CD8-positive, alpha-beta memory T cell (primary cell): ENCODE results near the gene SOBP. TPM values are rescaled to one million over a fixed set of nuclear protein-coding genes. Genes with fewer than 3 reads are reported as not detected.

Experiments
- CTCF ChIA-PET: fragments of 350-600 bp; sonication (Branson Sonifier 250); formaldehyde crosslinking; loops from one replicate; lab custom pipeline; 2021; ENCODE audit warnings: antibody characterized with exemption; lab: Charles Lee
- POLR2A ChIA-PET: fragments of 350-600 bp; sonication (Branson Sonifier 250); formaldehyde crosslinking; loops from one replicate; lab custom pipeline; 2021; ENCODE audit warnings: antibody characterized with exemption; lab: Charles Lee
- DNase-seq, 5 donors: peaks; one replicate each; pipeline versions ENCODE4 v3.0.0 to v3.0.0-alpha.2; 2020 to 2022; ENCODE audit warnings: mixed read lengths in 1 of 5
- H3K27ac ChIP-seq: one replicate; pipeline ENCODE4 v1.7.0; 2013; ENCODE audit warnings: low read depth, mild to moderate bottlenecking, low read length, moderate library complexity
- H3K27me3 ChIP-seq: 2 replicates; pipeline ENCODE4 v1.7.0; 2013; ENCODE audit warnings: low read length, mild to moderate bottlenecking; ENCODE audit not compliant: insufficient read depth, poor library complexity, severe bottlenecking
- H3K36me3 ChIP-seq: 2 replicates; pipeline ENCODE4 v1.7.0; 2013; ENCODE audit warnings: mild to moderate bottlenecking, low read length, moderate library complexity; ENCODE audit not compliant: insufficient read depth
- H3K4me1 ChIP-seq: 2 replicates; pipeline ENCODE4 v1.7.0; 2013; ENCODE audit warnings: mild to moderate bottlenecking, low read length, moderate library complexity; ENCODE audit not compliant: insufficient read depth
- H3K4me3 ChIP-seq: 2 replicates; pipeline ENCODE4 v1.7.0; 2013; ENCODE audit warnings: mild to moderate bottlenecking, low read length
- H3K9me3 ChIP-seq: 2 replicates; pipeline ENCODE4 v1.7.0; 2013; ENCODE audit warnings: mild to moderate bottlenecking, low read length
- H3K27ac Mint-ChIP-seq, 8 donors: one replicate each; pipeline ENCODE4 v1.8.0; 2020 to 2021; ENCODE audit warnings: mixed read lengths in 8 of 8, mild to moderate bottlenecking in 6 of 8, inconsistent platforms in 3 of 8, moderate library complexity in 3 of 8
- H3K27me3 Mint-ChIP-seq, 2 donors: one replicate each; pipeline ENCODE4 v1.8.0; 2020 to 2021; ENCODE audit warnings: mixed read lengths in 2 of 2, mild to moderate bottlenecking in 1 of 2, moderate library complexity in 1 of 2
- H3K36me3 Mint-ChIP-seq, 3 donors: one replicate each; pipeline ENCODE4 v1.8.0; 2020 to 2021; ENCODE audit warnings: mixed read lengths in 3 of 3, inconsistent platforms in 1 of 3, mild to moderate bottlenecking in 1 of 3
- H3K4me1 Mint-ChIP-seq, 3 donors: one replicate each; pipeline ENCODE4 v1.8.0; 2020 to 2021; ENCODE audit warnings: mixed read lengths in 3 of 3, inconsistent platforms in 1 of 3, mild to moderate bottlenecking in 1 of 3
- H3K4me3 Mint-ChIP-seq, 7 donors: one replicate each; pipeline ENCODE4 v1.8.0; 2020 to 2021; ENCODE audit warnings: mixed read lengths in 7 of 7, mild to moderate bottlenecking in 6 of 7, moderate library complexity in 4 of 7, inconsistent platforms in 2 of 7
- H3K9me3 Mint-ChIP-seq, 5 donors: one replicate each; pipeline ENCODE4 v1.8.0; 2020 to 2022; ENCODE audit warnings: mixed read lengths in 5 of 5, mild to moderate bottlenecking in 3 of 5, moderate library complexity in 2 of 5, inconsistent platforms in 1 of 5
- polyA plus RNA-seq: library from polyadenylated mRNA; unstranded; fragments of 300-500 nt; fragmentation: Illumina TruSeq; gene quantifications from one replicate; pipeline ENCODE4 v1.2.3, GENCODE V29; 2021
- total RNA-seq, 2 experiments: library from RNA; stranded (reverse); gene quantifications; one replicate each; pipeline ENCODE4 v1.2.3, GENCODE V29; 2021

SOBP gene
- total and polyA plus RNA-seq, 3 experiments from 2014 or later: 0.30 to 1.0 (median 0.79) TPM

GRCh38 chr6:107621229-107621937, 131.5 kb downstream of the SOBP start:
- Mint-ChIP-seq H3K4me3 (no peak overlapping the region), H3K36me3 (peaks cover 0 to 4% (median 0%) of the 10 kb centered on the region in 3 donors), H3K27ac (peak overlapping the region in 2 of 8 donors; percentile 5 to 88), H3K9me3 (no peaks in the 10 kb centered on the region), H3K4me1 (peaks cover 29 to 32% (median 31%) of the 10 kb centered on the region in 3 donors), H3K27me3 (peaks cover 0 to 1% of the 10 kb centered on the region in 2 donors)
- Histone ChIP-seq H3K27ac (no peak overlapping the region), H3K9me3 (no peaks in the 10 kb centered on the region), H3K4me3 (no peak overlapping the region), H3K4me1 (peaks cover 18% of the 10 kb centered on the region), H3K36me3 (no peaks in the 10 kb centered on the region), H3K27me3 (no peaks in the 10 kb centered on the region)
- CTCF ChIA-PET: no interaction called here
- DNase-seq: no peak
- POLR2A ChIA-PET: no interaction called here

GRCh38 chr6:107622269-107622668, 132.4 kb downstream of the SOBP start:
- no peak for DNase-seq
- H3K9me3 ChIP-seq: no peaks in the 10 kb centered on the region
- Mint-ChIP-seq H3K27me3 (peaks cover 0 to 1% of the 10 kb centered on the region in 2 donors), H3K27ac (no peak overlapping the region), H3K4me3 (no peak overlapping the region), H3K9me3 (no peaks in the 10 kb centered on the region), H3K4me1 (peaks cover 29 to 32% (median 31%) of the 10 kb centered on the region in 3 donors), H3K36me3 (peaks cover 0 to 4% (median 0%) of the 10 kb centered on the region in 3 donors)
- no peaks in the 10 kb centered on the region for H3K27me3 ChIP-seq
- no peak overlapping the region for H3K27ac ChIP-seq
- H3K4me3 ChIP-seq: no peak overlapping the region
- no peaks in the 10 kb centered on the region for H3K36me3 ChIP-seq
- peaks cover 18% of the 10 kb centered on the region for H3K4me1 ChIP-seq
- ChIA-PET POLR2A (no interaction called here), CTCF (no interaction called here)

DNA sequence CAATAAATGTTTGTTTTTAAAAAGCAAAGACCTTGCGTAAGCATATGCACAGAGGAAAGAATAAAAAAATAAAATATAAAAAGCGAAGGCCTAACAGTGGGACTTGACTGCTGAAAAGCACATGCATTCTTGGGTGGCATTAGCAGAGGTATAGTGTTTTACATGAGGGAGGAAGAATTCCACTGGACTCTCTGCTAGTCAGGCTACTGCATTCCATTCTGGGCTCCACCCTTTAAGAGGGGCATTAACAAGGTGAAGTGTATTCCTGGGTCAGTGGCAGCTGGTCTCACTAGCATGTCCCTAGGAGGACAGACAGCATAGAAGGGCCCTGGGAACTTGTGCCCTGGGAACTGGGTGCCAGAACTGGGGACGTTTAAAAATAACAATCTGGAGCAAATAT, 134.1 kb downstream of the SOBP start:
- peaks cover 6% of the 10 kb centered on the region for H3K4me1 ChIP-seq
- H3K4me3 ChIP-seq: no peak overlapping the region
- Mint-ChIP-seq H3K27me3 (peaks cover 0 to 1% of the 10 kb centered on the region in 2 donors), H3K4me3 (no peak overlapping the region), H3K9me3 (no peaks in the 10 kb centered on the region), H3K4me1 (peaks cover 18 to 19% (median 19%) of the 10 kb centered on the region in 3 donors), H3K36me3 (peaks cover 0 to 6% (median 0%) of the 10 kb centered on the region in 3 donors), H3K27ac (no peak overlapping the region)
- no peaks in the 10 kb centered on the region for H3K36me3 ChIP-seq
- ChIA-PET POLR2A (interaction anchor here (0.6 kb wide), 1 partner anchor 9 kb away, joined by 3 read pairs; no protein-coding TSS in a partner anchor), CTCF (no interaction called here)
- H3K27ac ChIP-seq: no peak overlapping the region
- H3K9me3 ChIP-seq: no peaks in the 10 kb centered on the region
- H3K27me3 ChIP-seq: no peaks in the 10 kb centered on the region
- no peak for DNase-seq

- peaks cover 1% of the 10 kb centered on the region for H3K4me1 ChIP-seq
- no peak overlapping the region for H3K4me3 ChIP-seq
- Mint-ChIP-seq H3K27me3 (peaks cover 0 to 1% of the 10 kb centered on the region in 2 donors), H3K4me3 (no peak overlapping the region), H3K4me1 (peaks cover 13 to 14% (median 14%) of the 10 kb centered on the region in 3 donors), H3K36me3 (peaks cover 0 to 6% (median 0%) of the 10 kb centered on the region in 3 donors), H3K27ac (no peak overlapping the region), H3K9me3 (no peaks in the 10 kb centered on the region)
- H3K27ac ChIP-seq: no peak overlapping the region
- POLR2A ChIA-PET: no interaction called here
- H3K36me3 ChIP-seq: no peaks in the 10 kb centered on the region
- CTCF ChIA-PET: interaction anchor here (0.5 kb wide), 1 partner anchor 18 kb away, joined by 3 read pairs; no protein-coding TSS in a partner anchor
- no peak for DNase-seq
- no peaks in the 10 kb centered on the region for H3K9me3 ChIP-seq
- no peaks in the 10 kb centered on the region for H3K27me3 ChIP-seq
Measured at GRCh38 chr6:107624541-107624940, 134.6 kb downstream of the SOBP start.

- Mint-ChIP-seq H3K4me1 (peaks cover 9 to 10% (median 9%) of the 10 kb centered on the region in 3 donors), H3K4me3 (peak overlapping the region in 1 of 7 donors; percentile 37), H3K27me3 (peaks cover 0 to 3% of the 10 kb centered on the region in 2 donors), H3K27ac (no peak overlapping the region), H3K36me3 (peaks cover 0 to 5% (median 0%) of the 10 kb centered on the region in 3 donors), H3K9me3 (no peaks in the 10 kb centered on the region)
- Histone ChIP-seq H3K36me3 (no peaks in the 10 kb centered on the region), H3K4me3 (no peak overlapping the region), H3K9me3 (no peaks in the 10 kb centered on the region), H3K4me1 (no peaks in the 10 kb centered on the region), H3K27me3 (no peaks in the 10 kb centered on the region), H3K27ac (no peak overlapping the region)
- CTCF ChIA-PET: no interaction called here
- POLR2A ChIA-PET: no interaction called here
- no peak for DNase-seq
Measured at GRCh38 chr6:107625264-107625663, 135.3 kb downstream of the SOBP start.

- Histone ChIP-seq H3K36me3 (no peaks in the 10 kb centered on the region), H3K9me3 (no peaks in the 10 kb centered on the region), H3K4me3 (no peak overlapping the region), H3K27ac (no peak overlapping the region), H3K4me1 (no peaks in the 10 kb centered on the region), H3K27me3 (no peaks in the 10 kb centered on the region)
- Mint-ChIP-seq H3K9me3 (no peaks in the 10 kb centered on the region), H3K27ac (no peak overlapping the region), H3K4me1 (no peaks in the 10 kb centered on the region), H3K27me3 (peaks cover 3 to 7% of the 10 kb centered on the region in 2 donors), H3K4me3 (no peak overlapping the region), H3K36me3 (peaks cover 0 to 2% (median 0%) of the 10 kb centered on the region in 3 donors)
- ChIA-PET POLR2A (no interaction called here), CTCF (no interaction called here)
- no peak for DNase-seq
Measured at GRCh38 chr6:107626645-107627044, 136.7 kb downstream of the SOBP start.

GRCh38 chr6:107627969-107628368, 138.1 kb downstream of the SOBP start:
- CTCF ChIA-PET: interaction anchor here (1.8 to 1.9 kb wide), 2 partner anchors 9 to 30 kb away, joined by 4 to 7 read pairs; no protein-coding TSS in a partner anchor
- POLR2A ChIA-PET: interaction anchor here (0.5 kb wide), 1 partner anchor 87 kb away, joined by 5 read pairs; no protein-coding TSS in a partner anchor
- DNase-seq: no peak

DNA sequence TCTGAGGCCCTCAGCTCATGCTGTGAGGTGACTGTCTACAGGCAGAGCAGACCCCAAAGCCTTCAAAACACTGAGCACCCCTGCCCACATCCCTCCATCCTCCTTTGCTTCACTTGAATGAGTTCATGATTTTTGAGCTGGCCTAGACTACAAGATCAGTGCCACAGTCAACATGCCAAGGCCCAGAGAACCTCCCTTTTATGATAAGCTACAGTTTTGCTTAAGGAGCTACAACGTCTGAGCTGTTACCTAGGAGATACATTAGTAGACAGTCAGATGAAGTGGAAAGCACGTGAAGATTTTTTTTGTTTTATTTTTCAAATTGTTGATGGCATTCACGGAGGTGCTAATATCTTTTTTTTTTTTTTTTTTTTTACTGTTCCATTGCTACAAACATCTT, 139.0 kb downstream of the SOBP start:
- H3K4me1 Mint-ChIP-seq: peaks cover 4 to 14% (median 6%) of the 10 kb centered on the region in 3 donors
- no peak overlapping the region for H3K4me3 Mint-ChIP-seq
- Histone ChIP-seq H3K9me3 (no peaks in the 10 kb centered on the region), H3K27ac (no peak overlapping the region), H3K4me1 (no peaks in the 10 kb centered on the region), H3K4me3 (no peak overlapping the region), H3K27me3 (no peaks in the 10 kb centered on the region), H3K36me3 (no peaks in the 10 kb centered on the region)
- POLR2A ChIA-PET: no interaction called here
- DNase-seq: no peak
- CTCF ChIA-PET: interaction anchor here (1.0 to 1.9 kb wide), 3 partner anchors 10 to 219 kb away, joined by 3 to 7 read pairs (median 4); no protein-coding TSS in a partner anchor
- H3K36me3 Mint-ChIP-seq: peaks cover 0 to 2% (median 0%) of the 10 kb centered on the region in 3 donors
- no peaks in the 10 kb centered on the region for H3K9me3 Mint-ChIP-seq
- peaks cover 16 to 29% of the 10 kb centered on the region in 2 donors for H3K27me3 Mint-ChIP-seq
- H3K27ac Mint-ChIP-seq: no peak overlapping the region

More at GRCh38 chr6:107627969-107628368, 138.1 kb downstream of the SOBP start:
- peaks cover 7 to 20% of the 10 kb centered on the region in 2 donors for H3K27me3 Mint-ChIP-seq
- H3K4me3 Mint-ChIP-seq: no peak overlapping the region
- no peaks in the 10 kb centered on the region for H3K9me3 Mint-ChIP-seq
- peaks cover 0 to 5% (median 0%) of the 10 kb centered on the region in 3 donors for H3K4me1 Mint-ChIP-seq
- Histone ChIP-seq H3K4me3 (no peak overlapping the region), H3K9me3 (no peaks in the 10 kb centered on the region), H3K36me3 (no peaks in the 10 kb centered on the region), H3K4me1 (no peaks in the 10 kb centered on the region), H3K27ac (no peak overlapping the region), H3K27me3 (no peaks in the 10 kb centered on the region)
- peaks cover 0 to 2% (median 0%) of the 10 kb centered on the region in 3 donors for H3K36me3 Mint-ChIP-seq
- H3K27ac Mint-ChIP-seq: peak overlapping the region in 1 of 8 donors; percentile 55
